ENCODE data around the gene TIMM13. TPM values are rescaled to one million over a fixed set of nuclear protein-coding genes. Genes with fewer than 3 reads are reported as not detected.
A peak's percentile ranks its signal among the peaks of the same experiment; 100 is the strongest.
"Not testable (repeated sequence)": the region's sequence is repeated elsewhere in the genome, so short reads cannot be mapped to it uniquely, and the experiment has no call there.

TIMM13 gene
- total and polyA plus RNA-seq, 11 donors = 27.4 to 98.5 (median 65.9) TPM

DNA sequence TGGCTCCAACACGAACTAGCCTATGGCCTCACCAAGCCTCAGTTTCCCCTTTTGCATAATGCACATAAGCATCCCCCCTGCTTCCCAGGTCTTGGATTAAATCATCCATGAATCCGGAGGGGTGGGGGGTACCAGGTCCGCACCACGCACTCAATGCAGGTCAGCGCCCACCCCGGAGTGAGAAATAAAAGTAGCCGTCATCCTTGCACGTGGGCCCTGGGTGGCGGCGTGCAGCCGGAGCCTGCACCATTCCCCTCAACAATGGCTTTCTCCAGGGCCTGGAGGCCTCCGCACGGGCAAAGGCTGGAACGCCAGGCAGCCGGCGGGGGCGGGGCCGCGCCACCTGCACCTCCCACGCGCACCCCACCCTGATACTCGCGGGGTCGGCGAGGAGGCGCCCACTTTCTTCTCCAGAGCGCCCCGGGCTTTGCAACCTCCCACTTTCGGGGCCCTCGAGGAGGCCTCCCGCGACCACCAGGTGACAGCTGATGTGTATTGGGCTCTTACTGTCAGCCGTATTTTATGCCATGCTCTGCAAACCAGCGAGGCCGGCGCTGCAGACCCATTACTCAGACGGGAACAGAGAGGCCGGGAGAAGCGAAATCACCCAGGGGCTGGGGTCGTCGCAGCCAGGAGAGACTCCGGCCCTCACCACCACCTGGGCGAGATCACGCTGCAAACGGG is 47.8 kb upstream of the TIMM13 start:
- peak overlapping the region; percentile 70 to 96 (median 91) for H3K27ac ChIP-seq
- H3K9me3 ChIP-seq = no peaks in the 10 kb centered on the region
- no peaks in the 10 kb centered on the region for H3K27me3 ChIP-seq
- H3K36me3 ChIP-seq = peaks cover 0 to 14% (median 0%) of the 10 kb centered on the region in 9 donors
- intact Hi-C loops (cut with DNase I) = loop anchor here in 6 of 10 donors (1.0 to 5.0 kb wide), 7 partner anchors 52 to 136 kb away; no protein-coding TSS in a partner anchor
- ATAC-seq (peak in 3 of 4 donors; percentile 9 to 23 (median 18)), DNase-seq (peak; percentile 52 to 77 (median 73))
- TF ChIP-seq POLR2A (IDR thresholded peaks at IDR 0.05) (no peak), CTCF (IDR thresholded peaks at IDR 0.05) (no peak)
- 1 to 2% (median 1%) methylated on average over 26 to 45 of the region's 45 CpGs for WGBS, 4 donors
- peaks cover 4 to 42% (median 28%) of the 10 kb centered on the region in 12 donors for H3K4me1 ChIP-seq
- peak overlapping the region; percentile 41 to 98 (median 88) for H3K4me3 ChIP-seq

DNA sequence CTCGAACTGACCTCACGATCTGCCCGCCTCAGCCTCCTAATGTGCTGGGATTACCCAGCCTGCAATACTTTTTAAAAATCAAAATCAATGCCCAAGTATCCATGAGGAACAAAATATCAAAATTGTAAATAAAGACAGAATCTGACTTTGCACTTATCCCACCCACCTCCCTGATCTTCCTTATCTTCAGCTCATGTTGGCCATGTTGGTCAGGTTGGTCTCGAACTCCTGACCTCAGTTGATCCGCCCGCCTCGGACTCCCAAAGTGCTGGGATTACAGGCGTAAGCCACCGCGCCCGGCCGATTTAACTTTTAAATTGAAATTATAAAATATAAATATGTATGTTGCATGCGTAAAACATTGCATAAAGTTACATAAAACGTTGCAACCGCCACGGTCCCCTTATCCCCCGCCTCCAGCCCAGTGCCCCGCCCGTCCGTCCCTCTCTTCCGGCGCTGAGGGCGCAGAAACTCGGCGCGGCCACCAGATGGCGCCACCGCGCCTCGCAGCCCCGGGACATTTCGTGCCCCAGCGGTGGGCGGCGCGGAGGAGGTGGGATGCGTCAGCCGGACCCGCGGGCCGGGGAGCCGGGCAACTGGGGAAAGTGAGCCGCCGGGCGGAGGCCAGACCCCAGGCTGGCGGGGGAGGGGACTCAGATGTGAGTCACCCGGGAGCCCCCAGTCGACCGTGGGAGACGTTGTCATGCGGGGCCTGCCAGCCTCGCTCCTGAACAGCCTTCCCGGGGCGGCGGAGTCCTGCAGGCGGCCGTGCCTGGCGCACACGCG is 47.0 kb upstream of the TIMM13 start:
- intact Hi-C loops (cut with DNase I) = loop anchor here (1.0 to 5.0 kb wide), 7 partner anchors 53 to 137 kb away; no protein-coding TSS in a partner anchor
- Histone ChIP-seq H3K4me3 (peak overlapping the region; percentile 41 to 98 (median 88)), H3K9me3 (no peaks in the 10 kb centered on the region), H3K36me3 (peaks cover 0 to 14% (median 0%) of the 10 kb centered on the region in 9 donors), H3K4me1 (peaks cover 4 to 41% (median 28%) of the 10 kb centered on the region in 12 donors), H3K27ac (peak overlapping the region; percentile 70 to 96 (median 91)), H3K27me3 (no peaks in the 10 kb centered on the region)
- ATAC-seq (peak; percentile 21 to 70 (median 54)), DNase-seq (peak; percentile 85 to 93 (median 90))
- 8 to 11% (median 10%) methylated on average over 45 to 60 of the region's 60 CpGs for WGBS, 4 donors
- TF ChIP-seq CTCF (IDR thresholded peaks at IDR 0.05) (peak; percentile 95 to 100 (median 99)), POLR2A (IDR thresholded peaks at IDR 0.05) (peak in 1 of 2 donors; percentile 42)

DNA sequence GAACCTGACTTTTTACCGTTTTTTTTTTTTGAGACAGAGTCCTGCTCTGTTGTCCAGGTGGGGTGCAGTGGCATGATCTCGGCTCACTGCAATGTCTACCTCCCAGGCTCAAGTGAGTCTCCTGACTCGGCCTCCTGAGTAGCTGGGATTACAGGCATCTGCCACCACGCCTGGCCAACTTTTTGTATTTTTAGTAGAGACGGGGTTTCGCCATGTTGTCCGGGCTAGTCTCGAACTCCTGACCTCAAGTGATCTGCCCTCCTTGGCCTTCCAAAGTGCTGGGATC is 42.5 kb upstream of the TIMM13 start:
- not testable (repeated sequence) for H3K36me3 ChIP-seq, ATAC-seq, H3K9me3 ChIP-seq, H3K4me3 ChIP-seq, DNase-seq, H3K27me3 ChIP-seq, H3K27ac ChIP-seq
- 86 to 89% (median 88%) methylated on average over 8 of the region's 8 CpGs for WGBS, 4 donors
- peaks cover 0 to 12% (median 3%) of the 10 kb centered on the region in 12 donors for H3K4me1 ChIP-seq
- intact Hi-C loops (cut with DNase I) = loop anchor here in 1 of 10 donors (10.0 kb wide), 1 partner anchor 625 kb away; the partner anchor contains the start of gene GNA11

GRCh38 chr19:2469102-2469914 is 41.9 kb upstream of the TIMM13 start:
- H3K4me3 ChIP-seq = no peak overlapping the region
- H3K9me3 ChIP-seq = no peaks in the 10 kb centered on the region
- peaks cover 0 to 9% (median 0%) of the 10 kb centered on the region in 12 donors for H3K4me1 ChIP-seq
- DNase-seq (peak in 1 of 5 donors; percentile 84), ATAC-seq (peak in 2 of 4 donors; percentile 26 to 85)
- H3K27me3 ChIP-seq = no peaks in the 10 kb centered on the region
- H3K36me3 ChIP-seq = no peaks in the 10 kb centered on the region
- TF ChIP-seq POLR2A (IDR thresholded peaks at IDR 0.05) (no peak), CTCF (IDR thresholded peaks at IDR 0.05) (no peak)
- 49 to 57% (median 55%) methylated on average over 23 of the region's 23 CpGs for WGBS, 4 donors
- intact Hi-C loops (cut with DNase I) = loop anchor here in 1 of 10 donors (10.0 kb wide), 1 partner anchor 625 kb away; the partner anchor contains the start of gene GNA11
- no peak overlapping the region for H3K27ac ChIP-seq

Data from heart left ventricle (tissue), 16 donors.